GM19452 (cell line): Measurements from ENCODE around the gene UNC45A.
A peak's percentile ranks its signal among the peaks of the same experiment; 100 is the strongest.

Experiments used
- ATAC-seq: cut with Tn5 transposase; IDR thresholded peaks from one replicate; pipeline ENCODE4 v1.9.1; 2021; ENCODE audit not compliant: unreplicated experiment

The UNC45A gene

GRCh38 chr15:90959028-90959595, 24.0 kb downstream of the UNC45A start:
- no peak for ATAC-seq

GRCh38 chr15:90959894-90960293, 24.8 kb downstream of the UNC45A start:
- ATAC-seq = no peak

GRCh38 chr15:90960298-90961091, 25.4 kb downstream of the UNC45A start:
- ATAC-seq = no peak

GRCh38 chr15:90962021-90962420, 26.9 kb downstream of the UNC45A start:
- no peak for ATAC-seq

GRCh38 chr15:90966262-90966661, 31.2 kb downstream of the UNC45A start:
- no peak for ATAC-seq

GRCh38 chr15:90967206-90967605, 32.1 kb downstream of the UNC45A start:
- no peak for ATAC-seq

- ATAC-seq = no peak
Measured at GRCh38 chr15:90968434-90968833, 33.3 kb downstream of the UNC45A start.

GRCh38 chr15:90970274-90970673, 35.2 kb downstream of the UNC45A start:
- no peak for ATAC-seq

GRCh38 chr15:90972133-90972532, 37.0 kb downstream of the UNC45A start:
- no peak for ATAC-seq

- no peak for ATAC-seq
Measured at GRCh38 chr15:90974216-90974615, 39.1 kb downstream of the UNC45A start.

- ATAC-seq = no peak
Measured at GRCh38 chr15:90979582-90979981, 44.5 kb downstream of the UNC45A start.

- peak; percentile 73 for ATAC-seq
Measured at GRCh38 chr15:90981681-90982080, 46.6 kb downstream of the UNC45A start.

- peak; percentile 53 for ATAC-seq
Measured at GRCh38 chr15:90982135-90982534, 47.0 kb downstream of the UNC45A start.

- ATAC-seq = peak; percentile 50
Measured at GRCh38 chr15:90986790-90987507, 51.9 kb downstream of the UNC45A start.

- no peak for ATAC-seq
Measured at GRCh38 chr15:90987561-90988141, 52.6 kb downstream of the UNC45A start.

GRCh38 chr15:90988296-90988695, 53.2 kb downstream of the UNC45A start:
- no peak for ATAC-seq

GRCh38 chr15:90989040-90989768, 54.1 kb downstream of the UNC45A start:
- no peak for ATAC-seq

- ATAC-seq = no peak
Measured at GRCh38 chr15:90990446-90990845, 55.4 kb downstream of the UNC45A start.

- no peak for ATAC-seq
Measured at GRCh38 chr15:90991587-90992285, 56.7 kb downstream of the UNC45A start.

- peak; percentile 17 for ATAC-seq
Measured at GRCh38 chr15:90994059-90994416, 59.0 kb downstream of the UNC45A start.
